Measurements from ENCODE around the gene CPM. TPM values are rescaled to one million over a fixed set of nuclear protein-coding genes. Genes with fewer than 3 reads are reported as not detected.

Gene CPM
- total and polyA plus RNA-seq, 12 donors: 2.1 to 17.8 (median 5.4) TPM

DNA sequence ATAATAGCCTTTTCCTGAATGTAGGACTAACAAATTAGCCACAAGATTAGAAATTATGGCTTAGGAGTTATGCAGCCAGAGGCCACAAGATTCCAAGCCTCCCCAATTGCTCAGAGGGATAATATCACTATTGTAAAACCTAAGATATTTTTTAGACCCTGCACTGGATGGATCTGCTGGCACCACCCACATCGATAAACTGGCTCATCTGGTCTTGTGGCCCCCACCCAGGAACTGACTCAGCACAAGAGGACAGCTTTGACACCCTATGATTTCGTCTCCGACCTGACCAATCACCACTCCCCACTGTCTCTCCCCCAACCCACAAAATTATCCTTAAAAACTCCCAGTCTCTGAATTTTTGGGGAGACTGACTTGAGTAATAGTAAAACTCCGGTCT is 54.7 kb downstream of the CPM start:
- Histone ChIP-seq H3K36me3 (peaks cover 0 to 5% (median 0%) of the 10 kb centered on the region in 9 donors), H3K27ac (no peak overlapping the region), H3K4me3 (no peak overlapping the region), H3K4me1 (peaks cover 0 to 11% (median 0%) of the 10 kb centered on the region in 9 donors), H3K27me3 (no peaks in the 10 kb centered on the region), H3K9me3 (peaks cover 0 to 19% (median 0%) of the 10 kb centered on the region in 11 donors)
- ATAC-seq (no peak), DNase-seq (no peak)
- intact Hi-C loops (cut with DNase I): loop anchor here in 1 of 10 donors (10.0 kb wide), 1 partner anchor 277 kb away; no protein-coding TSS in a partner anchor
- 94% methylated on average over 4 of the region's 4 CpGs for WGBS, 2 donors
- TF ChIP-seq, protein P1, sequence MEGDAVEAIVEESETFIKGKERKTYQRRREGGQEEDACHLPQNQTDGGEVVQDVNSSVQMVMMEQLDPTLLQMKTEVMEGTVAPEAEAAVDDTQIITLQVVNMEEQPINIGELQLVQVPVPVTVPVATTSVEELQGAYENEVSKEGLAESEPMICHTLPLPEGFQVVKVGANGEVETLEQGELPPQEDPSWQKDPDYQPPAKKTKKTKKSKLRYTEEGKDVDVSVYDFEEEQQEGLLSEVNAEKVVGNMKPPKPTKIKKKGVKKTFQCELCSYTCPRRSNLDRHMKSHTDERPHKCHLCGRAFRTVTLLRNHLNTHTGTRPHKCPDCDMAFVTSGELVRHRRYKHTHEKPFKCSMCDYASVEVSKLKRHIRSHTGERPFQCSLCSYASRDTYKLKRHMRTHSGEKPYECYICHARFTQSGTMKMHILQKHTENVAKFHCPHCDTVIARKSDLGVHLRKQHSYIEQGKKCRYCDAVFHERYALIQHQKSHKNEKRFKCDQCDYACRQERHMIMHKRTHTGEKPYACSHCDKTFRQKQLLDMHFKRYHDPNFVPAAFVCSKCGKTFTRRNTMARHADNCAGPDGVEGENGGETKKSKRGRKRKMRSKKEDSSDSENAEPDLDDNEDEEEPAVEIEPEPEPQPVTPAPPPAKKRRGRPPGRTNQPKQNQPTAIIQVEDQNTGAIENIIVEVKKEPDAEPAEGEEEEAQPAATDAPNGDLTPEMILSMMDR (IDR thresholded peaks at IDR 0.05): no peak

DNA sequence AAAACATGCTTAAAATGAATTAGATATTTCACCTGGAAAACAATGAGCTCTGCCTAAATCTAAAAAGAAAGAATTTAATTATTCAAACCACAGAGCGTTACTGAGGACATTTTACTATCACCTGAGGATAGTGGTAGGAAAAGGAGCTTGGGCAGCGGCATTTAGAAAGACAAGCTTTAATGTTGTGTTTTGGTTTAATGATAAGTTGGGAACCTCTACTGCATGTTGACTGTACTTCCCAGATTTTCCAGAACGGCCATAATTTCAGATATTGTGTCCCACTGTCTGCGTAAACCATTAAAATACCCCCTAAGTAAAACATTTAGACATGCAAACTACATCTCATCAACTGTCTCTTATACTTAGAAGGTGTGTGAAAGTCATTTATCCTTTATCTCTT is 55.4 kb downstream of the CPM start:
- H3K9me3 ChIP-seq: peaks cover 0 to 19% (median 0%) of the 10 kb centered on the region in 11 donors
- no peak for ATAC-seq
- no peak overlapping the region for H3K4me3 ChIP-seq
- peaks cover 0 to 11% (median 0%) of the 10 kb centered on the region in 9 donors for H3K4me1 ChIP-seq
- H3K27ac ChIP-seq: no peak overlapping the region
- intact Hi-C loops (cut with DNase I): loop anchor here in 1 of 10 donors (10.0 kb wide), 1 partner anchor 277 kb away; no protein-coding TSS in a partner anchor
- H3K27me3 ChIP-seq: no peaks in the 10 kb centered on the region
- TF ChIP-seq, protein P1 (IDR thresholded peaks at IDR 0.05): no peak
- DNase-seq: no peak
- H3K36me3 ChIP-seq: peaks cover 0 to 5% (median 0%) of the 10 kb centered on the region in 9 donors
- 95% methylated on average over 4 of the region's 4 CpGs for WGBS, 2 donors

DNA sequence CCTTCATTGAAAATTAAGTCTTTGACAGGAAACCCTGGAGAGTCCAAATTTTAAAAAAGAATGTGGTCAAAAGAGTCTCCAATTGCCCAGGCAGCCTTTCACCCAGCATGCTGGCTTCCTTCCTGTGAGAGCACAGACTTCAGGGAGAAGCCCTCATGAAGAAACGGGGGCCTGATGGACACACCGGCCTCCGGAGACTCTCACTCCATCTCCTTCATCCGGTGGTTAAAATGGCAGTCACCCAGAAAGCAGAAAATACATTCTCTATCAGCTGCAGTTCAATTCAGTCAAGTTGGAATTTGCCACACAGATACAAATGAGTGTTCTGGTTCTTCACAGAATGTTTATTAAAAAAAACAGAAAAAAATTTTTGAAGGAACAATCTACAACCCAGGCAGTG is 56.5 kb downstream of the CPM start:
- Histone ChIP-seq H3K27me3 (peaks cover 0 to 3% (median 0%) of the 10 kb centered on the region in 7 donors), H3K27ac (peak overlapping the region in 1 of 10 donors; percentile 0), H3K9me3 (peaks cover 0 to 19% (median 0%) of the 10 kb centered on the region in 11 donors), H3K36me3 (peaks cover 0 to 3% (median 0%) of the 10 kb centered on the region in 9 donors), H3K4me3 (no peak overlapping the region), H3K4me1 (peaks cover 0 to 11% (median 0%) of the 10 kb centered on the region in 9 donors)
- DNase-seq (no peak), ATAC-seq (peak in 3 of 8 donors; percentile 31 to 56 (median 41))
- intact Hi-C loops (cut with DNase I): loop anchor here in 1 of 10 donors (10.0 kb wide), 1 partner anchor 278 kb away; no protein-coding TSS in a partner anchor
- TF ChIP-seq, protein P1 (IDR thresholded peaks at IDR 0.05): no peak
- 20 to 31% methylated on average over 4 of the region's 4 CpGs for WGBS, 2 donors

DNA sequence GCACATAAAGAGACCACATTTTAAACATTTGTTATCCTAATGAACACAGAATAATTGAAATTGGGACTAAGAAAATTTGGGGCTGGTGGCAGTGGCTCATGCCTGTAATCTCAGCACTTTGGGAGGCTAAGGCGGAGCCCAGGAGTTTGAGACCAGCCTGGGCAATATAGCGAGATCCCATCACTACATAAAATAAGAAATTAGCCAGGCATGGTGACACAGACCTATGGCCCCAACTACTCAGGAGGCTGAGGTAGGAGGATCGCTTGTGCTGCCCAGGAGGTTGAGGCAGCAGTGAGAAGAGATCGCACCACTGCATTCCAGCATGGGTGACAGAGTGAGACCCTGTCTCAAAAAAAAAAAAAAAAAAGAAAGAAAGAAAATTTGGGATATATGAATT is 59.7 kb downstream of the CPM start:
- 97 to 99% methylated on average over 4 of the region's 4 CpGs for WGBS, 2 donors
- intact Hi-C loops (cut with DNase I): loop anchor here in 1 of 10 donors (10.0 kb wide), 1 partner anchor 281 kb away; no protein-coding TSS in a partner anchor
- H3K36me3 ChIP-seq: peaks cover 0 to 31% (median 0%) of the 10 kb centered on the region in 9 donors
- H3K27me3 ChIP-seq: peaks cover 0 to 3% (median 0%) of the 10 kb centered on the region in 7 donors
- DNase-seq (no peak), ATAC-seq (no peak)
- TF ChIP-seq, protein P1 (IDR thresholded peaks at IDR 0.05): no peak
- H3K4me3 ChIP-seq: no peak overlapping the region
- H3K9me3 ChIP-seq: peaks cover 0 to 10% (median 0%) of the 10 kb centered on the region in 11 donors
- H3K4me1 ChIP-seq: peaks cover 0 to 11% (median 0%) of the 10 kb centered on the region in 9 donors
- H3K27ac ChIP-seq: no peak overlapping the region

Measured in heart right ventricle (tissue), 16 donors.